Suprapubic skin (tissue), 4 donors: ENCODE results near the gene PDXP. TPM values are rescaled to one million over a fixed set of nuclear protein-coding genes. Genes with fewer than 3 reads are reported as not detected.

ENCODE experiments used
- DNase-seq, 2 donors: peaks; one replicate each; pipeline ENCODE4 v3.0.0-alpha.2; 2019; ENCODE audit warnings: low spot score in 2 of 2
- H3K27ac ChIP-seq: fragments of 200-600 bp; sonication (generic); one replicate; pipeline ENCODE4 v1.5.1; 2019
- H3K27me3 ChIP-seq: fragments of 200-600 bp; sonication (generic); one replicate; pipeline ENCODE4 v1.5.1; 2019
- H3K36me3 ChIP-seq: fragments of 200-600 bp; sonication (generic); one replicate; pipeline ENCODE4 v1.5.1; 2019
- H3K4me1 ChIP-seq: fragments of 200-600 bp; sonication (generic); one replicate; pipeline ENCODE4 v1.5.1; 2019
- H3K4me3 ChIP-seq: fragments of 200-600 bp; sonication (generic); one replicate; pipeline ENCODE4 v1.5.1; 2019; ENCODE audit warnings: mild to moderate bottlenecking
- H3K9me3 ChIP-seq: fragments of 200-600 bp; sonication (generic); one replicate; pipeline ENCODE4 v1.5.1; 2019
- EP300 ChIP-seq: sonication (generic); formaldehyde crosslinking; IDR thresholded peaks from one replicate; pipeline ENCODE4 v1.6.1; 2017; ENCODE audit warnings: antibody characterized with exemption
- POLR2A ChIP-seq, 2 donors: fragments of 450-650 bp; IDR thresholded peaks; one replicate each; pipeline ENCODE4 v1.6.1; 2017; ENCODE audit warnings: antibody characterized with exemption in 2 of 2, mild to moderate bottlenecking in 2 of 2, moderate library complexity in 2 of 2
- POLR2AphosphoS5 ChIP-seq, 3 donors: sonication (generic); formaldehyde crosslinking; IDR thresholded peaks; one replicate each; pipeline ENCODE4 v1.6.1; 2017; ENCODE audit warnings: antibody characterized with exemption in 3 of 3
- WGBS: methylation state at CpG from one replicate; pipeline ENCODE4 v1.1.5; 2018; 5-methylcytosine and 5-hydroxymethylcytosine counted together
- total RNA-seq, 4 donors: library from RNA; depleted of rRNA; stranded (reverse); fragments of >200 nt; gene quantifications; one replicate each; pipeline ENCODE4 v1.1.0, GENCODE V29; 2016
- TF ChIP-seq, protein P1 (sequence below), 2 donors: fragments of 200-600 bp in 1 of 2; fragments of 450-650 bp in 1 of 2; sonication (generic) in 1 of 2; IDR thresholded peaks; one replicate each; pipeline ENCODE4 v1.5.1; 2016 to 2019; ENCODE audit warnings: antibody characterized with exemption in 2 of 2, mild to moderate bottlenecking in 1 of 2, moderate library complexity in 1 of 2

PDXP gene
- total RNA-seq, 4 donors from 2014 or later: 4.2 to 6.1 (median 4.9) TPM

- H3K9me3 ChIP-seq: no peaks in the 10 kb centered on the region
- 21% methylated on average over 12 of the region's 34 CpGs for WGBS
- peaks cover 4% of the 10 kb centered on the region for H3K36me3 ChIP-seq
- DNase-seq: peak; percentile 98 to 99
- peak within 1 kb of the TSS; percentile 52 for H3K4me3 ChIP-seq
- H3K27ac ChIP-seq: peak within 1 kb of the TSS; percentile 80
- H3K4me1 ChIP-seq: peaks cover 65% of the 10 kb centered on the region
- TF ChIP-seq POLR2AphosphoS5 (IDR thresholded peaks at IDR 0.05) (peak in 2 of 3 donors; percentile 36 to 69), EP300 (no peak), POLR2A (IDR thresholded peaks at IDR 0.05) (peak in 1 of 2 donors; percentile 32)
- H3K27me3 ChIP-seq: no peaks in the 10 kb centered on the region
Observed at GRCh38 chr22:37674951-37675929, 16.7 kb downstream of the PDXP start, which contains the start of gene LGALS1. TSS of gene LGALS1 (plus strand) at chr22:37675636. CDS start at chr22:37675703, 67 bp downstream.

DNA sequence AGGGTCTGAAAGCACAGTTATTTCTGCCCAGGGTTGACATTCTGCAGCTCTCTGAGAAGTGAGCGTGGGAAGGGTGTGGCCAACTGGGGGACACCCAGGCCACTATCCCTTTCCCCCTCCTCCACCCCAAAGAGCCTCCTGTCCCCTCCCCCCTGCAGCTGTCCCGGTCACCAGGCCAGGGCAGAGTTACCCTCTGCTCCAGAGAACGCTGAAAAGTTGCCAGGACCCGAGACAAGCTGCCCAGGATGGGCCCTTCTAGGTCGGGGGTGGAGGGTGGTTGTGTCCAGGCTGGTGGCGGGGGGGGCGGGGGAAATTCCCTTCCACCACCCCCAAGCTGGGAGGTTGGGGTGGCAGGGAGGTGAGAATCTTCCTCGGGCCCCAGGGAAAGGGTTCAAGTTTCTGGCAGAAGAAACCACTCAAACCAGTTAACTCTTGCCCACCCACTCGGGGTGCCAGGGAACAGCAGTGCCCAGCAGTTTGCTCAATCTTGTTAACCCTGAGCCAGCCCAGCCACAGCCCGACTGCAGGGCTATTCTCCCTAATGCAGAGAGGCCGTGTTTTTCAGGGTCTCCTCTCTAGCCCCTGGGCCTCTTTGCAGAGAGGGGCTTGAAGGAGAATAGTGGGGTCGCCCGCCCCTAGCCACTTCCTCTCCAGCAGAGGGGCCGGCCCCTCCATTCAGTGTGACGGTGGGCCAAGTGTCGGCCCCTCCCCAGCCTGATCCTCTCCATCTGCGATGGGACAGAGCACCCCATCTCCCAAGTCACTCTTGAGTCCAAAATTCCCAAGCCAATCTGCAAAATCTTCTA is 17.6 kb downstream of the PDXP start:
- peak overlapping the region; percentile 52 for H3K4me3 ChIP-seq
- H3K9me3 ChIP-seq: no peaks in the 10 kb centered on the region
- H3K27me3 ChIP-seq: no peaks in the 10 kb centered on the region
- no peak for DNase-seq
- TF ChIP-seq, protein P1, sequence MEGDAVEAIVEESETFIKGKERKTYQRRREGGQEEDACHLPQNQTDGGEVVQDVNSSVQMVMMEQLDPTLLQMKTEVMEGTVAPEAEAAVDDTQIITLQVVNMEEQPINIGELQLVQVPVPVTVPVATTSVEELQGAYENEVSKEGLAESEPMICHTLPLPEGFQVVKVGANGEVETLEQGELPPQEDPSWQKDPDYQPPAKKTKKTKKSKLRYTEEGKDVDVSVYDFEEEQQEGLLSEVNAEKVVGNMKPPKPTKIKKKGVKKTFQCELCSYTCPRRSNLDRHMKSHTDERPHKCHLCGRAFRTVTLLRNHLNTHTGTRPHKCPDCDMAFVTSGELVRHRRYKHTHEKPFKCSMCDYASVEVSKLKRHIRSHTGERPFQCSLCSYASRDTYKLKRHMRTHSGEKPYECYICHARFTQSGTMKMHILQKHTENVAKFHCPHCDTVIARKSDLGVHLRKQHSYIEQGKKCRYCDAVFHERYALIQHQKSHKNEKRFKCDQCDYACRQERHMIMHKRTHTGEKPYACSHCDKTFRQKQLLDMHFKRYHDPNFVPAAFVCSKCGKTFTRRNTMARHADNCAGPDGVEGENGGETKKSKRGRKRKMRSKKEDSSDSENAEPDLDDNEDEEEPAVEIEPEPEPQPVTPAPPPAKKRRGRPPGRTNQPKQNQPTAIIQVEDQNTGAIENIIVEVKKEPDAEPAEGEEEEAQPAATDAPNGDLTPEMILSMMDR (IDR thresholded peaks at IDR 0.05): no peak
- TF ChIP-seq POLR2AphosphoS5 (IDR thresholded peaks at IDR 0.05) (no peak), EP300 (no peak)
- H3K4me1 ChIP-seq: peaks cover 66% of the 10 kb centered on the region
- H3K27ac ChIP-seq: peak overlapping the region; percentile 80
- peaks cover 4% of the 10 kb centered on the region for H3K36me3 ChIP-seq
- WGBS: 18% methylated on average over 17 of the region's 17 CpGs

GRCh38 chr22:37676736-37677492 is 18.4 kb downstream of the PDXP start:
- 3% methylated on average over 19 of the region's 42 CpGs for WGBS
- peaks cover 73% of the 10 kb centered on the region for H3K4me1 ChIP-seq

GRCh38 chr22:37677493-37677974 is 19.0 kb downstream of the PDXP start:
- no peaks in the 10 kb centered on the region for H3K9me3 ChIP-seq
- no peak overlapping the region for H3K27ac ChIP-seq
- WGBS: 52% methylated on average over 15 of the region's 15 CpGs
- DNase-seq: no peak
- TF ChIP-seq POLR2AphosphoS5 (IDR thresholded peaks at IDR 0.05): no peak
- TF ChIP-seq, protein P1 (IDR thresholded peaks at IDR 0.05): no peak
- TF ChIP-seq POLR2A (IDR thresholded peaks at IDR 0.05): no peak
- TF ChIP-seq EP300: no peak
- H3K27me3 ChIP-seq: no peaks in the 10 kb centered on the region
- H3K36me3 ChIP-seq: peaks cover 4% of the 10 kb centered on the region
- peaks cover 71% of the 10 kb centered on the region for H3K4me1 ChIP-seq
- H3K4me3 ChIP-seq: peak overlapping the region; percentile 52

More at GRCh38 chr22:37676736-37677492, 18.4 kb downstream of the PDXP start:
- peak overlapping the region; percentile 80 for H3K27ac ChIP-seq
- peak overlapping the region; percentile 52 for H3K4me3 ChIP-seq
- H3K27me3 ChIP-seq: no peaks in the 10 kb centered on the region
- H3K9me3 ChIP-seq: no peaks in the 10 kb centered on the region
- peaks cover 4% of the 10 kb centered on the region for H3K36me3 ChIP-seq
- no peak for TF ChIP-seq EP300
- peak; percentile 91 to 93 for DNase-seq

DNA sequence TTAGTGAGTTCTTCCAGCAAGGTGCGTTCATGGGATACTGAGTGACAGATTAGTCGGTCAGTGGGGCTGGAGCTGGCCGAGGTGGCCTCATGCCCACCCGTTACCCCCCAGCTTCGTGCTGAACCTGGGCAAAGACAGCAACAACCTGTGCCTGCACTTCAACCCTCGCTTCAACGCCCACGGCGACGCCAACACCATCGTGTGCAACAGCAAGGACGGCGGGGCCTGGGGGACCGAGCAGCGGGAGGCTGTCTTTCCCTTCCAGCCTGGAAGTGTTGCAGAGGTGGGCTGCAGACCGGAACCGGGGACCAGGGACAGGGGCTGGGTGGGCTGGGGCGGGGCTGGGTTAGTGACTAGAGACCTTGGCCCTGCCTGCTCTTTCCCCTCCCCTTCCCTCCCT is 19.8 kb downstream of the PDXP start:
- Histone ChIP-seq H3K9me3 (no peaks in the 10 kb centered on the region), H3K27ac (no peak overlapping the region), H3K4me3 (no peak overlapping the region), H3K36me3 (peaks cover 4% of the 10 kb centered on the region), H3K4me1 (peaks cover 62% of the 10 kb centered on the region), H3K27me3 (no peaks in the 10 kb centered on the region)
- no peak for DNase-seq
- no peak for TF ChIP-seq POLR2A (IDR thresholded peaks at IDR 0.05)
- TF ChIP-seq POLR2AphosphoS5 (IDR thresholded peaks at IDR 0.05): no peak
- TF ChIP-seq, protein P1 (IDR thresholded peaks at IDR 0.05): no peak
- no peak for TF ChIP-seq EP300
- WGBS: 80% methylated on average over 6 of the region's 18 CpGs
